ENCODE results near the gene IGFL4.

Gene IGFL4

DNA sequence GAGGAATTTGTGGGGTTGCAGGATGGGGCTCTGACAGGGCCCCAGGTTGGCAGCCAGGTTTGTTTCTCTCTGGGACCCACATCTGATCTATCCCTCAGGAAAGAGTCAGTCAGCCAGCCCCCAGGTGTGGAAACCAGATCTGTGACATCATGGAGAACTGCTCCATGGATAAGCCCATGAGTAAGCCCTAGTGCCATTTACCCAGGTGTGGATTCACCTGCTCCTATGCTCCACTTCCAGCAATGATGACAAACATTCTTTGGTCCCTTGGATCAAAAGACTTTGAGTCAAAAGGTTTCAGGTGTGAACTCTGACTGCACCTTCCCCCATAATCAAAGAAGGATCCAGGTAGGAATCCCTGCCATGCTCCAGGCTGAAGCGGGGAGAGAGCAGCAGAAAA lies 26.9 kb upstream of the IGFL4 start:
- ChIA-PET CTCF (interaction anchor here (3.1 to 7.7 kb wide), 4 partner anchors 11 to 197 kb away, joined by 12 to 70 read pairs (median 30); no protein-coding TSS in a partner anchor), POLR2A (no interaction called here)
- no peak overlapping the region for H3K4me3 ChIP-seq (ENCODE audit: low read depth, low read length)
- TF ChIP-seq, protein P1, sequence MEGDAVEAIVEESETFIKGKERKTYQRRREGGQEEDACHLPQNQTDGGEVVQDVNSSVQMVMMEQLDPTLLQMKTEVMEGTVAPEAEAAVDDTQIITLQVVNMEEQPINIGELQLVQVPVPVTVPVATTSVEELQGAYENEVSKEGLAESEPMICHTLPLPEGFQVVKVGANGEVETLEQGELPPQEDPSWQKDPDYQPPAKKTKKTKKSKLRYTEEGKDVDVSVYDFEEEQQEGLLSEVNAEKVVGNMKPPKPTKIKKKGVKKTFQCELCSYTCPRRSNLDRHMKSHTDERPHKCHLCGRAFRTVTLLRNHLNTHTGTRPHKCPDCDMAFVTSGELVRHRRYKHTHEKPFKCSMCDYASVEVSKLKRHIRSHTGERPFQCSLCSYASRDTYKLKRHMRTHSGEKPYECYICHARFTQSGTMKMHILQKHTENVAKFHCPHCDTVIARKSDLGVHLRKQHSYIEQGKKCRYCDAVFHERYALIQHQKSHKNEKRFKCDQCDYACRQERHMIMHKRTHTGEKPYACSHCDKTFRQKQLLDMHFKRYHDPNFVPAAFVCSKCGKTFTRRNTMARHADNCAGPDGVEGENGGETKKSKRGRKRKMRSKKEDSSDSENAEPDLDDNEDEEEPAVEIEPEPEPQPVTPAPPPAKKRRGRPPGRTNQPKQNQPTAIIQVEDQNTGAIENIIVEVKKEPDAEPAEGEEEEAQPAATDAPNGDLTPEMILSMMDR (IDR thresholded peaks at IDR 0.05; ENCODE audit: insufficient read depth, low read length, missing control alignments), result no peak
- DNase-seq (ENCODE audit: low read depth, low spot score), result no peak

DNA sequence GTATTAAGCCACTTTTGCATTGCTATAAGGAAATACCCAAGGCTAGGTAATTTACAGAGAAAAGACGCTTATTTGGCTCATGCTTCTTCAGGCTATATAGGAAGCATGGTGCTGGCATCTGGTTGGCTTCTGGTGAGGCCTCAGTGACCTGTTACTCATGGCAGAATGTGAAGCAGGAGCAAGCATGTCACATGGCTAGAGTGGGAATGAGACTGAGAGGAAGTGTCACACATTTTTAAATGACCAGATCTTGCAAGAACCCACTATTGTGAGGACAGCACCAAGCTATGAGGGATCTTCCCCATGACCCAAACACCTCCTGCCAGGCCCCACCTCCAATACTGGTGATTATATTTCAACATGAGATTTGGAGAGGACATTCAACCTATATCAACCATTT lies 25.7 kb upstream of the IGFL4 start:
- TF ChIP-seq, protein P1 (IDR thresholded peaks at IDR 0.05; ENCODE audit: insufficient read depth, low read length, missing control alignments), result no peak
- ChIA-PET CTCF (interaction anchor here (0.8 to 7.7 kb wide), 8 partner anchors 8 to 198 kb away, joined by 3 to 70 read pairs (median 8); no protein-coding TSS in a partner anchor), POLR2A (no interaction called here)
- H3K4me3 ChIP-seq (ENCODE audit: low read depth, low read length), result no peak overlapping the region
- DNase-seq (ENCODE audit: low read depth, low spot score), result no peak

DNA sequence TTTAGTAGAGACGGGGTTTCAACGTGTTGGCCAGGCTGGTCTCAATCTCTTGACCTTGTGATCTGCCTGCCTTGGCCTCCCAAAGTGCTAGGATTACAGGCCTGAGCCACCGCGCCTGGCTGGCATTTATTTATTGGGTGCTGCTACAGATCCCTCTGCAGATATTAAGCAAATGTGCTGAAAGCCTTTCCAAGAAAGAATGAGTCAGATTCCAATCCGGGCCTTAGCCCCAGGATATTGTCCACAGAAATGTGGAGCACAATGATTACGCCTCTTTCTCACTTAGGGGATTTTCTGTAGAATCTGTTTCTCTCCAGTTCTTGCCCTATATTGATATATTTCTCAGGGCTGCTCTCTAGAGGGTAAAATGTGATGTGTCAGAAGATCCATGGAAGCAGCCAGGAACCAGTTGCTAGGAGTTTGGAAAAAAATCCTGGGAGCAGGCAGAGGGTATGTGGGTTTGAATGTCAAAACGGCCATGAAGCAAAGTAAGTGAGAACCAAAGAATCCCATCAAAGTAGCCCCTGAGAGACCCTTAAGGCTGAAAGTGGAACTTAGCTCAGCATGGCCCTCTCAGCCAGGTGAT lies 24.8 kb upstream of the IGFL4 start:
- TF ChIP-seq, protein P1 (IDR thresholded peaks at IDR 0.05; ENCODE audit: insufficient read depth, low read length, missing control alignments), result no peak
- POLR2A ChIA-PET, result no interaction called here
- H3K4me3 ChIP-seq (ENCODE audit: low read depth, low read length), result no peak overlapping the region
- no peak for DNase-seq (ENCODE audit: low read depth, low spot score)
- CTCF ChIA-PET, result interaction anchor here (0.8 to 7.7 kb wide), 12 partner anchors 9 to 123 kb away, joined by 3 to 70 read pairs (median 3); partner anchors contain the start of gene IGFL4

DNA sequence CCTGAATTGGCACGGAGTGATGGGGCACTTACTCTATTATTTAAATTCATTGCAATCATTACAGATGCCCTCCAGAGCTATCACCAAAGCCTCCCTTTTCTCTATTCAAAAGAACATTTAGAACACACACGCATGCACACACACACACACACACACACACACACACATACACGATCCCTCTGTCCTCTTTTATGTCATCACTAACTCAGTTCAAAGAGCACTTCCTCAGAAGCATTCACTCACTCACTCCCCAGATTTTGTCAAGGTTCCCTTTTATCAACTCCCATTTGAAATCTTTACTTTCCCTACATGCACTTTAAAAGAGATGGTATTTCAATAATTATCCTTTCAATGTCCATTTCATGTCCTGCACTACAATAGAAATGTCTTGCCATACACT lies 22.4 kb upstream of the IGFL4 start:
- no peak overlapping the region for H3K4me3 ChIP-seq (ENCODE audit: low read depth, low read length)
- TF ChIP-seq, protein P1 (IDR thresholded peaks at IDR 0.05; ENCODE audit: insufficient read depth, low read length, missing control alignments), result no peak
- DNase-seq (ENCODE audit: low read depth, low spot score), result no peak
- CTCF ChIA-PET, result interaction anchor here (0.8 to 7.7 kb wide), 4 partner anchors 14 to 40 kb away, joined by 3 to 70 read pairs (median 4); partner anchors contain the start of gene PGLYRP1
- POLR2A ChIA-PET, result no interaction called here

DNA sequence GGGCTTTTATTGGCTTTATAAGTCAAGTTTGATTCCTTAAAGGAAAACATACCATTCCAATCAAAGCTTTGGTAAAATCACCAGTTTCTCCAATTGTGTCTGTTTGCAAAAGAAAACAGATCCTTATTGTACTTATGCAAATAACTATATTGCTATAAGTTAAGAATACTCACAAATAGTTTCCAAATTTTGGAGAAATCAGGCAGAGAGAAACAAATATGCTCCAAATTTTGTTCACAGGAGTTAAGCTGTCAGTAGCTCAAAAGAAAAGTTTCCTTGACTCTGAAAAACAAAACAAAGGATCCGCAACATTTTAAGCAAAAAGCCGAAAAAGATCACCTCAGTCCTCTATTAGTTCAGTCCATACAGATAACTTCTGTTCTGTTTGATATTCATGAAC lies 19.2 kb upstream of the IGFL4 start:
- DNase-seq (ENCODE audit: low read depth, low spot score), result no peak
- POLR2A ChIA-PET, result no interaction called here
- CTCF ChIA-PET, result interaction anchor here (0.8 to 3.2 kb wide), 4 partner anchors 10 to 31 kb away, joined by 3 to 14 read pairs (median 7); no protein-coding TSS in a partner anchor
- TF ChIP-seq, protein P1 (IDR thresholded peaks at IDR 0.05; ENCODE audit: insufficient read depth, low read length, missing control alignments), result no peak
- no peak overlapping the region for H3K4me3 ChIP-seq (ENCODE audit: low read depth, low read length)

DNA sequence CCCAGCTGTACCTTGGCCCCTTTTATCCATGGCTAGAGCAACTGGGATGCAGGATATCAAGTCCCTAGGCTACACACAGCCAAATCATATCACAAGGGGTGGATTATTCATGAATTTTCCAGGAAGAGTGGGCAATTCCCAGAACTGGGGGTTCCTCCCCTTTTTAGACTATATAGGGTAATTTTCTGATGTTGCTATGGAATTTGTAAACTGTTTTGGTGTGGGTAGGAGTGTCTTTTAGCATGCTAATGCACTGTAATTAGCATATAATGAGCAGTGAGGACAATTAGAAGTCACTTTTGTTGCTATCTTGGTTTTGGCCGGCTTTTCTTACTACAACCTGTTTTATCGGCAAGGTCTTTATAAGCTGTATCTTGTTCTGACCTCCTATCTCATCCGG lies 18.0 kb upstream of the IGFL4 start:
- TF ChIP-seq, protein P1 (IDR thresholded peaks at IDR 0.05; ENCODE audit: insufficient read depth, low read length, missing control alignments), result no peak
- POLR2A ChIA-PET, result no interaction called here
- H3K4me3 ChIP-seq (ENCODE audit: low read depth, low read length), result no peak overlapping the region
- CTCF ChIA-PET, result interaction anchor here (0.7 to 3.2 kb wide), 6 partner anchors 18 to 206 kb away, joined by 3 to 14 read pairs (median 4); no protein-coding TSS in a partner anchor
- DNase-seq (ENCODE audit: low read depth, low spot score), result no peak
